H9 (cell line): ENCODE data around the gene AMER1. TPM values are rescaled to one million over a fixed set of nuclear protein-coding genes. Genes with fewer than 3 reads are reported as not detected.

Experiments
- DNase-seq: peaks from one replicate; pipeline ENCODE4 v3.0.0-alpha.2; 2017
- H2AFZ ChIP-seq: one replicate; pipeline ENCODE4 v1.6.1; 2013; ENCODE audit warnings: mild to moderate bottlenecking, low read length, control low read depth, moderate library complexity
- H2AK5ac ChIP-seq: 2 replicates; pipeline ENCODE4 v1.6.1; 2013; ENCODE audit warnings: low read length, control low read depth, mixed read lengths; ENCODE audit not compliant: insufficient read length
- H2BK120ac ChIP-seq: one replicate; pipeline ENCODE4 v1.6.1; 2013; ENCODE audit warnings: low read depth, mild to moderate bottlenecking, low read length, control low read depth, inconsistent platforms; ENCODE audit not compliant: poor library complexity, severe bottlenecking
- H2BK12ac ChIP-seq: 2 replicates; pipeline ENCODE4 v1.6.1; 2013; ENCODE audit warnings: low read length, control low read depth, mixed read lengths, low read depth; ENCODE audit not compliant: insufficient read length
- H2BK15ac ChIP-seq: 2 replicates; pipeline ENCODE4 v1.6.1; 2013; ENCODE audit warnings: low read depth, low read length, control low read depth
- H2BK20ac ChIP-seq: one replicate; pipeline ENCODE4 v1.6.1; 2013; ENCODE audit warnings: low read depth, mild to moderate bottlenecking, low read length, control low read depth, inconsistent platforms; ENCODE audit not compliant: poor library complexity, severe bottlenecking
- H2BK5ac ChIP-seq: 2 replicates; pipeline ENCODE4 v1.6.1; 2013; ENCODE audit warnings: low read length, control low read depth, mixed read lengths; ENCODE audit not compliant: insufficient read length
- H3K14ac ChIP-seq: 2 replicates; pipeline ENCODE4 v1.6.1; 2013; ENCODE audit warnings: low read length, control low read depth; ENCODE audit not compliant: insufficient read depth
- H3K18ac ChIP-seq: 2 replicates; pipeline ENCODE4 v1.6.1; 2013; ENCODE audit warnings: low read depth, mild to moderate bottlenecking, mixed read lengths, low read length, control low read depth; ENCODE audit not compliant: insufficient read length
- H3K23ac ChIP-seq: 2 replicates; pipeline ENCODE4 v1.6.1; 2013; ENCODE audit warnings: low read length, control low read depth, mixed read lengths, low read depth; ENCODE audit not compliant: insufficient read length
- H3K23me2 ChIP-seq: 2 replicates; pipeline ENCODE4 v1.6.1; 2013; ENCODE audit warnings: low read depth, mild to moderate bottlenecking, mixed read lengths, low read length, control low read depth; ENCODE audit not compliant: insufficient read length, poor library complexity, severe bottlenecking
- H3K27ac ChIP-seq: 2 replicates; pipeline ENCODE4 v1.5.1; 2013; ENCODE audit warnings: low read length, control low read depth, mixed read lengths, low read depth; ENCODE audit not compliant: insufficient read length
- H3K27me3 ChIP-seq: 2 replicates; pipeline ENCODE4 v1.6.1; 2013; ENCODE audit warnings: low read length, control low read depth, inconsistent platforms; ENCODE audit not compliant: insufficient read depth
- H3K4ac ChIP-seq: 2 replicates; pipeline ENCODE4 v1.6.1; 2013; ENCODE audit warnings: low read depth, mild to moderate bottlenecking, control low read depth, inconsistent platforms, low read length, moderate library complexity
- H3K4me1 ChIP-seq: 2 replicates; pipeline ENCODE4 v1.6.1; 2013; ENCODE audit warnings: low read length, control low read depth, inconsistent platforms; ENCODE audit not compliant: insufficient read depth
- H3K4me2 ChIP-seq: 2 replicates; pipeline ENCODE4 v1.6.1; 2013; ENCODE audit warnings: low read length, control low read depth, mixed read lengths; ENCODE audit not compliant: insufficient read length, insufficient read depth
- H3K56ac ChIP-seq: 2 replicates; pipeline ENCODE4 v1.6.1; 2013; ENCODE audit warnings: low read depth, mild to moderate bottlenecking, mixed read lengths, low read length, control low read depth; ENCODE audit not compliant: insufficient read length
- H3K79me1 ChIP-seq: 2 replicates; pipeline ENCODE4 v1.6.1; 2013; ENCODE audit warnings: low read depth, mild to moderate bottlenecking, moderate library complexity, low read length, control low read depth, inconsistent platforms; ENCODE audit not compliant: insufficient read depth, poor library complexity, severe bottlenecking
- H3K79me2 ChIP-seq: 2 replicates; pipeline ENCODE4 v1.6.1; 2013; ENCODE audit warnings: low read length, control low read depth, inconsistent platforms; ENCODE audit not compliant: insufficient read depth
- H3K9ac ChIP-seq: 2 replicates; pipeline ENCODE4 v1.6.1; 2013; ENCODE audit warnings: low read length, control low read depth, mixed read lengths; ENCODE audit not compliant: insufficient read length; ENCODE audit errors: extremely low read depth
- H3K9me3 ChIP-seq: one replicate; pipeline ENCODE4 v1.6.1; 2013; ENCODE audit warnings: low read depth, low read length, inconsistent platforms; ENCODE audit not compliant: control insufficient read depth
- H3T11ph ChIP-seq: one replicate; pipeline ENCODE4 v1.6.1; 2013; ENCODE audit warnings: mild to moderate bottlenecking, low read length, control low read depth, inconsistent platforms
- H4K20me1 ChIP-seq: one replicate; pipeline ENCODE4 v1.6.1; 2013; ENCODE audit not compliant: control insufficient read depth, insufficient read length, insufficient read depth
- H4K5ac ChIP-seq: 2 replicates; pipeline ENCODE4 v1.6.1; 2013; ENCODE audit warnings: low read depth, mild to moderate bottlenecking, mixed read lengths, low read length, control low read depth; ENCODE audit not compliant: insufficient read length
- H4K8ac ChIP-seq: replicated peaks from 2 replicates; pipeline ENCODE4 v1.6.1; 2013; ENCODE audit warnings: low read length, control low read depth, mixed read lengths, low read depth; ENCODE audit not compliant: insufficient read length
- H4K91ac ChIP-seq: 2 replicates; pipeline ENCODE4 v1.6.1; 2013; ENCODE audit warnings: low read depth, mild to moderate bottlenecking, moderate library complexity, mixed read lengths, low read length, control low read depth; ENCODE audit not compliant: insufficient read length
- H3K27ac Mint-ChIP-seq, 3 experiments: 2 replicates in 2 of 3; 3 replicates in 1 of 3; pipeline ENCODE4 v1.8.0; 2020 to 2021; ENCODE audit warnings: mixed read lengths in 3 of 3, mild to moderate bottlenecking in 1 of 3, moderate library complexity in 1 of 3
- H3K27me3 Mint-ChIP-seq: 2 replicates; pipeline ENCODE4 v1.8.0; 2021; ENCODE audit warnings: low read depth, mild to moderate bottlenecking, moderate library complexity, mixed read lengths
- H3K36me3 Mint-ChIP-seq, 3 experiments: 2 replicates in 2 of 3; 3 replicates in 1 of 3; pipeline ENCODE4 v1.8.0; 2020 to 2021; ENCODE audit warnings: low read depth in 3 of 3, mixed read lengths in 3 of 3; ENCODE audit not compliant: insufficient read depth in 1 of 3
- H3K4me1 Mint-ChIP-seq, 2 experiments: 2 replicates each; pipeline ENCODE4 v1.8.0; 2020; ENCODE audit warnings: mixed read lengths in 2 of 2
- H3K4me3 Mint-ChIP-seq, 2 experiments: 2 replicates in 1 of 2; 3 replicates in 1 of 2; pipeline ENCODE4 v1.8.0; 2020 to 2021; ENCODE audit warnings: mild to moderate bottlenecking in 2 of 2, mixed read lengths in 2 of 2, moderate library complexity in 1 of 2
- H3K9me3 Mint-ChIP-seq, 2 experiments: 2 replicates in 1 of 2; 3 replicates in 1 of 2; pipeline ENCODE4 v1.8.0; 2020; ENCODE audit warnings: mild to moderate bottlenecking in 2 of 2, mixed read lengths in 2 of 2, moderate library complexity in 1 of 2
- total RNA-seq: library from RNA; stranded (reverse); gene quantifications from 2 replicates; pipeline ENCODE4 v1.2.1, GENCODE V29; 2021
- TF ChIP-seq, protein P1 (sequence below): fragments of 200-600 bp; sonication (generic); conservative IDR thresholded peaks from 3 replicates; pipeline ENCODE4 v1.8.0; 2021; ENCODE audit warnings: antibody characterized with exemption, mild to moderate bottlenecking

The AMER1 gene
- total RNA-seq, 1 experiment from 2014 or later, result 6.2 TPM

DNA sequence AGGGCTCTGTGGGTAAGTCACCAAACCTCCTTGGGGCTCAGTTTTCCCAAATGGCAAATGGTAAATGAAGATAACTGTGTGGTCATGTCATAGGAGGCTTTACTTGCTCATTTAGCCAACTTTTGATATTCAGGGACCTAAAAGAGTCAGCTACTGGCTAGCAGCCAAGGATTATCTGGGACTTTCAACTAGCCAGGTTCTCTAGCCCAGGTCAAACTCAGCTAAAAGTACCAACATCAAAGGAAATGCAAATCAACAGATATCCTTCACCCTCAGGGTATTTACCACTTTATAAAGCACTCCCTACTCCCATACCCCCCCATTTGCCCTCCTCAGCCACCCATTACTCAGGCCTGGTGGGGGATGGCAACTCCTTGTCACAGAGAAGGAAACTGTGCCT lies 7.5 kb downstream of the AMER1 start:
- DNase-seq, result no peak
- Histone ChIP-seq H3K23ac (no peak overlapping the region), H2BK120ac (no peak overlapping the region), H3K4ac (no peak overlapping the region), H3K4me1 (no peaks in the 10 kb centered on the region), H3K18ac (no peak overlapping the region), H2BK15ac (no peak overlapping the region), H3K27me3 (no peaks in the 10 kb centered on the region), H3K27ac (no peak overlapping the region), H3T11ph (no peak overlapping the region), H2AFZ (no peak overlapping the region), H4K5ac (no peak overlapping the region), H3K56ac (no peak overlapping the region), H3K14ac (no peak overlapping the region), H3K9ac (no peak overlapping the region), H2BK5ac (no peak overlapping the region), H3K79me2 (no peaks in the 10 kb centered on the region), H2BK20ac (no peak overlapping the region), H4K20me1 (no peaks in the 10 kb centered on the region), H4K91ac (no peak overlapping the region), H4K8ac (no peak overlapping the region), H3K4me2 (no peak overlapping the region), H3K79me1 (no peaks in the 10 kb centered on the region), H2BK12ac (no peak overlapping the region), H3K23me2 (no peaks in the 10 kb centered on the region), H3K9me3 (peaks cover 43% of the 10 kb centered on the region), H2AK5ac (no peak overlapping the region)
- Mint-ChIP-seq H3K36me3 (peaks cover 0 to 13% (median 10%) of the 10 kb centered on the region in 3 experiments; a peak in 4 of 7 replicates), H3K9me3 (peaks cover 72 to 77% of the 10 kb centered on the region in 2 experiments), H3K27me3 (peaks cover 11% of the 10 kb centered on the region), H3K4me3 (no peak overlapping the region), H3K4me1 (peaks cover 20 to 33% of the 10 kb centered on the region in 2 experiments), H3K27ac (no peak overlapping the region)
- TF ChIP-seq, protein P1, sequence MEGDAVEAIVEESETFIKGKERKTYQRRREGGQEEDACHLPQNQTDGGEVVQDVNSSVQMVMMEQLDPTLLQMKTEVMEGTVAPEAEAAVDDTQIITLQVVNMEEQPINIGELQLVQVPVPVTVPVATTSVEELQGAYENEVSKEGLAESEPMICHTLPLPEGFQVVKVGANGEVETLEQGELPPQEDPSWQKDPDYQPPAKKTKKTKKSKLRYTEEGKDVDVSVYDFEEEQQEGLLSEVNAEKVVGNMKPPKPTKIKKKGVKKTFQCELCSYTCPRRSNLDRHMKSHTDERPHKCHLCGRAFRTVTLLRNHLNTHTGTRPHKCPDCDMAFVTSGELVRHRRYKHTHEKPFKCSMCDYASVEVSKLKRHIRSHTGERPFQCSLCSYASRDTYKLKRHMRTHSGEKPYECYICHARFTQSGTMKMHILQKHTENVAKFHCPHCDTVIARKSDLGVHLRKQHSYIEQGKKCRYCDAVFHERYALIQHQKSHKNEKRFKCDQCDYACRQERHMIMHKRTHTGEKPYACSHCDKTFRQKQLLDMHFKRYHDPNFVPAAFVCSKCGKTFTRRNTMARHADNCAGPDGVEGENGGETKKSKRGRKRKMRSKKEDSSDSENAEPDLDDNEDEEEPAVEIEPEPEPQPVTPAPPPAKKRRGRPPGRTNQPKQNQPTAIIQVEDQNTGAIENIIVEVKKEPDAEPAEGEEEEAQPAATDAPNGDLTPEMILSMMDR, result no peak
